ENCODE data around the gene GCK. TPM values are rescaled to one million over a fixed set of nuclear protein-coding genes. Genes with fewer than 3 reads are reported as not detected.

GCK gene
- total RNA-seq, 3 donors from 2014 or later (not counting 1 experiment from before 2014, with no cell fraction given) = not detected

DNA sequence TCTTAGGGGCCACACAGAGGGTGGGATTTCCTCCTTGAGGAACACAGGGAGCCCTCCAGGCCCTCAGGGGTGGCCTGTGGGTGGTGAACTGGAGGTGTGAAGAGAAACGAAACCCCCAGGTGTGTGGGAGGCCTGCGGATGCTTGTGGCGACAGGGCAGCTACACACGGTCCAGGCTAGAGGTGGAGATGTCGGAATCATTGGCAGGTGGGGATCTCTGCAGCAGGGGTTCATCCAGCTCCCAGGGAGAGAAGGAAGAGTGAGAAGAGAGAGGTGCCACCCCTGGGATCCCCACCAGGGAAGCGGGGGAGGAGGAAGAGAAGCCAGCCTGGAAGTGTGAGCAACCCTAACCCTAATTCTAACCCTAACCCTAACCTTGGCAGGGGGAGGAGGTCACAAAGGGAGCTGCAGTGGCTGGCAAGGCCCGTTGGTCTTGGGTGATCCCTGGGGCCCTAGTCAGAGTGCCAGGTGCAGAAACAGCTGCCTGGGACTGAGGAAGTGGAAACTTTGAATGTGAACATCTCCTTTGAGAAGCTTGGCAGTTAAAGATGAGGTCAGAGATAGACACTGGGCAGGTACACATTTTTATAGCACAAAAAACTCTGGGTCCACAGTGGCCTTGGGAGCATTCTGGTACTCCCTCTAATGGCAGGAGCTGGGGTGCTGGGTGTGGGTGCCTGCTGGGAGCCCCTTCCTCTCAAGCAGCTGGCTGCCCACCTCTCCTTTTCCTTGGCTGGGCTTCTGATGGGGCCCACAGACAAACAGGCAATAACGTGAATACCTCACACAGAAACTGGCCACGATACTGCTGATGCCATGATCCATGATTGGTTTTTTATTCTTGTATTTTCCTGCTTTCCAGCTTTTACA lies 91.9 kb downstream of the GCK start:
- Histone ChIP-seq H3K27me3 (ENCODE audit: control insufficient read depth, insufficient read depth, low read length) (no peaks in the 10 kb centered on the region), H3K9me3 (ENCODE audit: control insufficient read depth, insufficient read depth, low read length) (no peaks in the 10 kb centered on the region), H3K27ac (ENCODE audit: low read length) (peak overlapping the region; percentile 46), H3K36me3 (ENCODE audit: control insufficient read depth, insufficient read depth, low read length) (no peaks in the 10 kb centered on the region), H3K4me1 (ENCODE audit: control insufficient read depth, insufficient read depth, low read length) (peaks cover 11% of the 10 kb centered on the region), H3K4me3 (ENCODE audit: low read length) (no peak overlapping the region)
- TF ChIP-seq, protein P1, sequence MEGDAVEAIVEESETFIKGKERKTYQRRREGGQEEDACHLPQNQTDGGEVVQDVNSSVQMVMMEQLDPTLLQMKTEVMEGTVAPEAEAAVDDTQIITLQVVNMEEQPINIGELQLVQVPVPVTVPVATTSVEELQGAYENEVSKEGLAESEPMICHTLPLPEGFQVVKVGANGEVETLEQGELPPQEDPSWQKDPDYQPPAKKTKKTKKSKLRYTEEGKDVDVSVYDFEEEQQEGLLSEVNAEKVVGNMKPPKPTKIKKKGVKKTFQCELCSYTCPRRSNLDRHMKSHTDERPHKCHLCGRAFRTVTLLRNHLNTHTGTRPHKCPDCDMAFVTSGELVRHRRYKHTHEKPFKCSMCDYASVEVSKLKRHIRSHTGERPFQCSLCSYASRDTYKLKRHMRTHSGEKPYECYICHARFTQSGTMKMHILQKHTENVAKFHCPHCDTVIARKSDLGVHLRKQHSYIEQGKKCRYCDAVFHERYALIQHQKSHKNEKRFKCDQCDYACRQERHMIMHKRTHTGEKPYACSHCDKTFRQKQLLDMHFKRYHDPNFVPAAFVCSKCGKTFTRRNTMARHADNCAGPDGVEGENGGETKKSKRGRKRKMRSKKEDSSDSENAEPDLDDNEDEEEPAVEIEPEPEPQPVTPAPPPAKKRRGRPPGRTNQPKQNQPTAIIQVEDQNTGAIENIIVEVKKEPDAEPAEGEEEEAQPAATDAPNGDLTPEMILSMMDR (IDR thresholded peaks at IDR 0.05) = no peak
- Mint-ChIP-seq H3K9me3 (no peaks in the 10 kb centered on the region), H3K27me3 (ENCODE audit: low read depth in 2 of 2) (peaks cover 0 to 2% of the 10 kb centered on the region in 2 donors), H3K27ac (no peak overlapping the region), H3K4me3 (no peak overlapping the region), H3K36me3 (no peaks in the 10 kb centered on the region), H3K4me1 (no peaks in the 10 kb centered on the region)
- WGBS (ENCODE audit: insufficient coverage) = 49% methylated on average over 8 of the region's 9 CpGs
- DNase-seq = no peak
- intact Hi-C loops (cut with micrococcal nuclease) = no loop called here
- no peak for ATAC-seq

DNA sequence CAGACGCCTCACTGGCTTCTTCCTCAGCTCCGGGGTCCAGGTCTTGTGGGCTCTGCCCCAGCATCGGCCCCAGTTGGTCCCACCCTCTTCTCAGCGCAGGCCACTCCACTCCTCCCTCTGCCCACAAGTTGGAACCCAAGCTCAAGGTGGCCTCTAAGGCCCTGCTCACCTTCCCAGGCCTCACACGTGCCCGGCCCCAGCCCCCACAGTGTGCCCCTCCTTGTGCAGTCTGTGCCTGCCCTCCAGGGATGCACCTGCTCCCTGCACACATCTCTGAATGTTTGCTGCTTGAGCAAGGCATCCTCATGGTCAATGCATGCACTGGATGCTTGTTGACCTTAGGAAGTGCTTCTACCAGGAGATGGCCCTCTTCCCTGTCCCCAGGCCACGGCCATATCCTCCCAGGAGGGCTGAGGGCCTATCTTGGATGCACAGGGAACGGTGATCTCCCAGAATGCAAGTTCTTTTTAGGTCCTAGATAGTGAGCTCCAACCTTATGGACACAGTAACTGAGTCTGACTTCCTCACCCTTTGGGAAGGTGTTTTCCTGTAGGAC lies 92.8 kb downstream of the GCK start:
- Histone ChIP-seq H3K4me3 (ENCODE audit: low read length) (no peak overlapping the region), H3K36me3 (ENCODE audit: control insufficient read depth, insufficient read depth, low read length) (no peaks in the 10 kb centered on the region), H3K27ac (ENCODE audit: low read length) (no peak overlapping the region), H3K4me1 (ENCODE audit: control insufficient read depth, insufficient read depth, low read length) (peaks cover 11% of the 10 kb centered on the region), H3K9me3 (ENCODE audit: control insufficient read depth, insufficient read depth, low read length) (no peaks in the 10 kb centered on the region), H3K27me3 (ENCODE audit: control insufficient read depth, insufficient read depth, low read length) (no peaks in the 10 kb centered on the region)
- Mint-ChIP-seq H3K9me3 (no peaks in the 10 kb centered on the region), H3K4me1 (no peaks in the 10 kb centered on the region), H3K36me3 (no peaks in the 10 kb centered on the region), H3K4me3 (no peak overlapping the region), H3K27me3 (ENCODE audit: low read depth in 2 of 2) (no peaks in the 10 kb centered on the region), H3K27ac (no peak overlapping the region)
- intact Hi-C loops (cut with micrococcal nuclease) = no loop called here
- ATAC-seq (no peak), DNase-seq (no peak)
- TF ChIP-seq, protein P1 (IDR thresholded peaks at IDR 0.05) = no peak
- WGBS (ENCODE audit: insufficient coverage) = 76% methylated on average over 8 of the region's 8 CpGs

DNA sequence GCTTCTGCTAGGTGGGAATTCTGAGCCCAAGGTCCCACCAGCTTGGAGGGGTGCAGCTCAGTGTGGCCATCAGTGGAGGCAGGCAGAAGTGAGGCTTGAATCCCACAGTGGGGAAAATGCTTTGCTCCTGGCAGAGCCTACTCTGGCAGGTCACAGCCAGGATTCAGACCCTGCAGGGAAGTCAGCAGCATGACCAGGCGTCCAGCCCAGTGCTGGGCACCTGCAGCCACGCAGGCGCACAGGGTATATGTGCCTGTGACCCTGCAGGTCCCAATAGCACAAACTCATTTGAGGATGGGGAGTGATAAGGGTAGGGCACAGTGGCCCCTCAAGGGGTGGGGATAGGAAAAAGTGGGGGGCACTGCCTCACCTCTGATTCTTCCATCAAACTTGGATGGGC lies 93.5 kb downstream of the GCK start:
- Histone ChIP-seq H3K27ac (ENCODE audit: low read length) (no peak overlapping the region), H3K4me1 (ENCODE audit: control insufficient read depth, insufficient read depth, low read length) (peaks cover 11% of the 10 kb centered on the region), H3K4me3 (ENCODE audit: low read length) (no peak overlapping the region), H3K36me3 (ENCODE audit: control insufficient read depth, insufficient read depth, low read length) (no peaks in the 10 kb centered on the region), H3K27me3 (ENCODE audit: control insufficient read depth, insufficient read depth, low read length) (no peaks in the 10 kb centered on the region), H3K9me3 (ENCODE audit: control insufficient read depth, insufficient read depth, low read length) (no peaks in the 10 kb centered on the region)
- Mint-ChIP-seq H3K4me3 (no peak overlapping the region), H3K36me3 (no peaks in the 10 kb centered on the region), H3K27ac (no peak overlapping the region), H3K27me3 (ENCODE audit: low read depth in 2 of 2) (peaks cover 1 to 3% of the 10 kb centered on the region in 2 donors), H3K9me3 (no peaks in the 10 kb centered on the region), H3K4me1 (no peaks in the 10 kb centered on the region)
- 95% methylated on average over 3 of the region's 3 CpGs for WGBS (ENCODE audit: insufficient coverage)
- TF ChIP-seq, protein P1 (IDR thresholded peaks at IDR 0.05) = no peak
- intact Hi-C loops (cut with micrococcal nuclease) = no loop called here
- ATAC-seq = no peak
- DNase-seq = no peak
